T-helper 1 cell (primary cell): Measurements from ENCODE around the gene IQCN.
A peak's percentile ranks its signal among the peaks of the same experiment; 100 is the strongest.

Source experiments
- DNase-seq, 5 donors: peaks; one replicate each; pipeline ENCODE4 v3.0.0-alpha.2; 2012 to 2020

Gene IQCN

DNA sequence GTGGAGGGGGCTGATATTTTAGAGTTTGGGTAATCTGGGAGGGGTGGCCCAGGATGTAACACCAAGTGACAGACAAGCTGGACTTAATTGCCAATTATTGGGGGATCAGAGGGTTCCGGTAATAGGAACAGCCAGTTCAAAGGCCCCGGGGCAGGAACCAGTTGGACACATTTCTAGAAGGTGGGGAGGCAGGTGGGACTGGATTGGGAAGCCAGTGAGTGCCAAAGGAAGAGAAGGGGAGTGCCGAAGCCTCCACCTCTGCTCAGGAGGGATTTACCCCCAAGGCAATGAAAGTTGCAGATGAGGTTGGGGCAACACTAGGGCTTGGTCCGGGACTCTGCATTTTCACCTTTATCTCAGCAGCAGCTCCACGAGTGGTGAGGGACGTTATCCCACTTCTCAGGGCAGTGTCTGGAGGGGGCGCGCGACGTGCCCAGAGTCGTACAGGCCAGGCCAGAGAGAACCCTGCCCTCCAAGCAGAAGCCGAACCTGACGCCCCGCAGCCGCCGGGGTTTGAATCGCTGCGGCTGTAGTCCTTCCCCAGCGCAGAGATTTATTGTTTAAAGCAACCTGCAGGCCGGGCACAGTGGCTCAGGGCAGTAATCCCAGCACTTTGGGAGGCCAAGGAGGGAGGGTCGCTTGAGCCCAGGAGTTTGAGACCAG, 12.9 kb upstream of the IQCN start:
- DNase-seq: no peak

- DNase-seq: peak in 1 of 5 donors; percentile 54
Observed at GRCh38 chr19:18284712-18285360, 10.6 kb upstream of the IQCN start.

DNA sequence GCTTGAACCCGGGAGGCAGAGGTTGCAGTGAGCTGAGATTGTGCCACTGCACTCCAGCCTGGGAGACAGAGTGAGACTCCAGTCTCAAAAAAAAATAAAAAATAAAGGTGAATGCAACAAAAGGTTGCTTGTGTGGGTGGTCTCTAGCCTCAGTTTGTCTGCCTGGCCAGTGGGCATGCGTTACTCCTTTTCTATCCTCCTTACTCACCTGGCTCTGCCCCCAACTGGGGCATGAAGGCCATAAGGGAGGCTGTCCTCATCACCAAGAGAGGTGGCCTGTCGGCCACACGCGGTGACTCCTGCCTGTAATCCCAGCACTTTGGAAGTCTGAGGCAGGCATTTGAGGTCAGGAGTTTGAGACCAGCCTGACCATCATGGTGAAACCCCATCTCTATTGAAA, 9.1 kb upstream of the IQCN start:
- DNase-seq: no peak

DNA sequence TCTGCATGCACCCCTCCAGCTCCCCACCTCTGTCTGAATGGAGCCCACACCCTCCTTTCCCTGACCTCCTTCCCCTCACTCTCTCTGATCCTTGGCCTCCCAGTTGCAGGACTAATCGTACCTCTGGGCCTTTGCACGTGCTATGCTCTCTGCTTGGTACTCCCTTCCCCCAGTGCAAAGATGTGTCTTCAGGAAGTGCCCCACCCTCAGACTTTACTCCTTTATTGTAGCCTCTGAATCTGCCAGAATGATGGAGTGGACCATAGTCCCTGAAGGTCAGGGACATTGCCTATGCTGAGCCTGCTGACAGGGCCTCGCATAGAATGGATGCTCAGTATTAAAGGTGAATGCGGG, 8.5 kb upstream of the IQCN start:
- peak in 1 of 5 donors; percentile 55 for DNase-seq

GRCh38 chr19:18282021-18282787, 8.0 kb upstream of the IQCN start:
- DNase-seq: no peak

DNA sequence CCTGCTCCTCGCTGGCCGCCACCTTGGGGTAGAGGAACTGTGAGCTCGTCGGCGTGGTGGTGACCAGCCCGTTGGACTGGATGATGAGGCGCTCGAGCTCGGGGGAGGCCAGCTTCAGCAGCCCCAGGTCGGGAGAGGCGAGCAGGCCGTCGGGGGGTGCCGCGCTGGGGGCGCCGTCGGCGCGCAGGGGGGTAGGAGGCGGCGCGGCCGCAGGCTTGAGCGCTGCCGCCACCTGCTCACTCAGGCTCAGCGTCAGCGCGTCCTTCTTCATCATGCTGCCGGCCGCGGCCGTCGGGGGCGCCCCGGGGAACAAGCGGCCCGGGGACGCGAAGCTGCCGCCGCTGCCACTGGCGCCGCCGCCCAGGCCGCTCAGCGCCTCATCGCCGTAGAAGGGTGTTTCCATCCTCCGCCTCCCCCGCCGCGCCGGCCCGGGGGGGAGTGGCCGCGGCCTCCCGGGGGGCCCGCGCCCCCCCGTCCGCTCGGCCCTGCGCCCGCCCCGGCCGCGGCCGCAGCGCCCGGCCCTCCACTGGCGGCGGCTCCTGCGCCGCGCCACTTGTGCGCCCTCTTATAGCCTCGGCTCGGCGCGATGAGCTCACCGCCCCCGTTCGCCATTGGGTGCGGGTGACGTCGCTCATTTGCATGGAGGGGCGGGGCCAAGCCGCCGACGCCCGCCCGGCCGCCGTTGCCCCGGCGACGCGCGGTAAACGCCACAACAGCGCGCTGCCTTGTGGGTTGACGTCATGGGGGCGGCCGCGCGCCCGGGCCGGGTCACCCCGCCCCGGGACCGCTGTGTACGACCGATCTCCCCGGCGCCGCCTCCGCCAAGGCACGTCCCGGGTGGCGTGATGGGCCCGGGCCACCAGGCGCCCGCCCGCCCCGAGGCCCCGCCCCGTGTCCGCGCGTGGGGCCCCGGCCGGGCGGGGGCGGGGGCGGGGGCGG, 7.1 kb upstream of the IQCN start, which contains the start of gene JUND:
Gene JUND (minus strand): TSS at position 541 of the 939 bp plus-strand sequence. CDS start 138 bp downstream, at position 403.
- DNase-seq: peak; percentile 97 to 100 (median 99)

DNA sequence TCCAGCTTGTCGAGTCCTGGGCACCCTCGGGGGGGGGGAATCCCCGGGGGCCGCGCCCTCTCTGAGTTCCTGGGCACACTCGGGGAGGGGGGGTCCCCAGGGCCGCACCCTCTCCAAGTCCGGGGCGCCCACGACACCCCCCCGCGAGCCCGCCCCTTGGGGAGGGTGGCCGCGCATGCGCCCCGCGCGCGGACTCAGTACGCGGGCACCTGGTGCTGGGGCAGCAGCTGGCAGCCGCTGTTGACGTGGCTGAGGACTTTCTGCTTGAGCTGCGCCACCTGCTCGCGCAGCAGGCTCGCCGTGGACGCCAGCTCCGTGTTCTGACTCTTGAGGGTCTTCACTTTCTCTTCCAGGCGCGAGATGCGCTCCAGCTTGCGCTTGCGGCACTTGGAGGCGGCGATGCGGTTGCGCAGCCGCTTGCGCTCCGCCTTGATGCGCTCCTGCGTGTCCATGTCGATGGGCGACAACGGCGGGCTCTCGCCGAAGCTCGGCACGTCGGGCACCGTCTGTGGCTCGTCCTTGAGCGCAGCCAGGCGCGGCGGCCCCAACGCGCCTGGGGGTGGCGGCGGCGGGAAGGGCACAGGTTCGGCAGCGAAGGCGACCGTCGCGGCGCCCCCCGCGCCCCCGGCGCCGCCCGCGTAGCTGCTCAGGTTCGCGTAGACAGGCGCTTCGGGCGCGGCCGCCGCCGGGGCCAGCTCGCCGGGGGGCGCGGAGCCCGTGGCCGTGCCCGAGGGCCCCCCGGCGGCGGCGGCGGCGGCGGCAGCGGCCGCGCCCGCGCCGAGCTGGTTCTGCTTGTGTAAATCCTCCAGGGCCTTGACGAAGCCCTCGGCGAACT, 6.2 kb upstream of the IQCN start:
- DNase-seq: peak; percentile 73 to 93 (median 78)

DNA sequence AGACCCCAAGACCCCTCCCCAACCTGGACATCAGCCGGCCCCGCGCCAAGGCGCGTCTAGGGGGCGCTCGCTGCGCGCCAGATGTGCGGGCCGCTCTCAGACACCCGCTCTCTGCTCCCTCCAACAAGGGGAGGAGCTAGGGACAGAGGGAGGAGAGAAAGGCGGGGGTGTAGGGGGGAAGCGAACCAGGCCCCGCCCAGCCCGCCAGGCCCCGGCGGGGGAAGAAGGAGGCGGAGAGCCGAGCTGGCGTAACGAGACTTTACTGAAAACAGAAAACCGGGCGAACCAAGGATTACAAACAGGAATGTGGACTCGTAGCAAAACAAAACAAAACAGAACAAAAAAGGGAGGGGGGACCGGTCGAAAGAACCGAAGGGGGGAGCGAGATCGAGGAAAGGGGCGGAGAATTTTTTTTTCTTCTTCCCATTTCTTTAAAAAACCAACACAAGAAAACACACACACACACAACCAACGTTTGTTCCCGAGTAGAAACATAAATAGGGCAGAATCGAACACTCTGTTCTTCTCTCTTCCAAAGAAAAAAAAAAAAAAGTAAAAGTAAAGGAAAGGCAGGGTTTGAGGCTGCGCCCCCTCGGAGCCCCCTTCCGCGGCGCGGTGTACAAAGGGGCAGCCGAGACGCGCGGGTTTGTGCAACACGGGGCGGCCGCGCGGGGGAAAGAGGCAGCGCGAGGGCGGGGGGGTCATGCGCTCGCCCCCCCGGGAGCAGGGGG, 5.4 kb upstream of the IQCN start:
- DNase-seq: peak; percentile 80 to 96 (median 86)

- DNase-seq: no peak
Observed at GRCh38 chr19:18279266-18279515, 4.9 kb upstream of the IQCN start.

DNA sequence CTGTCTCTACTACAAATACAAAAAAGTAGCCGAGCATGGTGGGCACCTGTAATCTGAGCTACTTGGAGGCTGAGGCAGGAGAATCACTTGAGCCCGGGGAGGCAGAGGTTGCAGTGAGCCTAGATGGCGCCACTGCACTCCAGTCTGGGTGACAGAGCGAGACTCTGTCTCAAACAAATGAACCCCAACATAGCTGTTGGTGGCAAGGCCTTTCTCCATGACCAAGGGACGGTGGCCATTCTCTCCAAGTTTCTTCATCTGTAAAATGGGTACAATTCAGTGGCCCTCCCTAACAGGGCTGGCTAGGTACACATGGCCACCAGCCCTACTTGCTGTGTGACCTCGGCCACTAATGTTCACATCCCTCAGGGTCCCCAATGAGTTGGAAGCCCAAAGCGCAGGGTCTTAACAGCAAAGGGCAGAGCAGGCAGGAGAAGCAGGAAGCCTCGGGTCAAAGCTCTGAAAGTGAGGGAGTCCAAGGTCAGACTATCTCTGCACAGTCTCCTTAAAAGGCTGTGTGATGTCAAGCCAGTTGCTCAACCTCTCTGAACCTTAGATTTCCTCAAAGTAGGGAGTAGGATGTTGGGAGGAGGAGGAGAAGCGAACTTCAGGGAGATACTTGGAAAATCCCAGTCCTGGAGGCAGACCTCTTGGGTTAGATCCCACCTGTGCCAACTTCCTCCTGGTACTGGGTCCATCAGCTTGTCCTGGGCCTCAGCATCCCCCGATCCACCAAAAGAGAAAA, 4.4 kb upstream of the IQCN start:
- DNase-seq: peak in 4 of 5 donors; percentile 47 to 63 (median 56)

DNA sequence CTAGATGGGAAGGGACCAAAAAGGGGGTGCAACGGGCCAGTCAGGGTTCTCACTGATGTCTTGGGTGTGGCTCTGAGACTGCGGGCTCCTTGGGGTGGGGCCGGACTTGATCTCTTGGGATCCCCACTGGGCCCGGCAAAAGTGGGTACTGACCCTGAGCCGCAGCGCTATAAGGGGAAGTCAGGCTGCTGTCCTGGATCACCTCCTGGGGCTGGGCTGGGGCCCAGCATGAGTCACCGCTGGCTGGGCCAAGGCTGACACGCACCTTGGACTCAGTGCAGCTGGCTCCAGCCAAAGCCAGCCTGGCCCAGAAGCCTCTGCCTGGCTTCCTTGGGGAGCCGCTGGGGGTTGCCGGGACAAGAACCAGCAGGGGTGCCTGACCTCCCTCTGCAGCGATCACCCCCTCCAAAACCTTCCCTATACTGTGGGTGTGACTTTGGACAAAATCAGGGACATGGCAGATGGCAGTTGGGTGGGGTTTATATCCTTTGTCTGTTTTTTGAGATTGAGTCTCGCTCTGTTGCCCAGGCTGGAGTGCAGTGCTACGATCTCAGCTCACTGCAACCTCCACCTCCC, 617 bp upstream of the IQCN start:
- no peak for DNase-seq

- DNase-seq: no peak
Observed at GRCh38 chr19:18273561-18274218, 562 bp downstream of the IQCN start.

- DNase-seq: no peak
Observed at GRCh38 chr19:18271433-18271841, 2.8 kb downstream of the IQCN start.

DNA sequence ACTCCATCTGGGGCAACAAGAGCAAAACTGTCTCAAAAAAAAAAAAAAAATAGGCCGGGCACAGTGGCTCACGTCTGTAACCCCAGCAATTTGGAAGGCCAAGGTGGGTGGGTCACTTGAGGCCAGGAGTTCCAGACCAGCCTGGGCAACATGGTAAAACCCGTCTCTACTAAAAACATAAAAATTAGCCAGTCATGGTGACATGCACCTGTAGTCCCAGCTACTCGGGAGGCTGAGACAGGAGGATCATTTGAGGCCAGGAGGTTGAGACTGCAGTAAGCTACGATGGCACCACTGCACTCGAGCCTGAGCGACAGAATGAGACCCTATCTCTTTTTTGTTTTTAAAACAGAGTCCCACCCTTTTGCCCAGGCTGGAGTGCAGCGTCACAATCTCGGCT, 3.9 kb downstream of the IQCN start:
- no peak for DNase-seq

GRCh38 chr19:18269070-18269723, 5.1 kb downstream of the IQCN start:
- DNase-seq: no peak

GRCh38 chr19:18266771-18267686, 7.2 kb downstream of the IQCN start:
- DNase-seq: no peak

GRCh38 chr19:18265582-18265981, 8.7 kb downstream of the IQCN start:
- DNase-seq: no peak
